Gastrocnemius medialis (tissue), 4 donors: Measurements from ENCODE around the gene ATP9B. TPM values are rescaled to one million over a fixed set of nuclear protein-coding genes. Genes with fewer than 3 reads are reported as not detected.

Source experiments
- ATAC-seq, 2 donors: fragments of 150-250 bp; one replicate each; pipeline ENCODE4 v1.9.1; 2016
- DNase-seq, 2 donors: peaks; one replicate each; pipeline ENCODE4 v3.0.0-alpha.2; 2019
- H3K27ac ChIP-seq, 4 donors: fragments of 200-600 bp; sonication (generic); 1 replicate in 1 of 4; 2 replicates in 3 of 4; pipeline ENCODE4 v1.5.1; 2016 to 2018; ENCODE audit warnings: mild to moderate bottlenecking in 2 of 4, moderate library complexity in 1 of 4
- H3K27me3 ChIP-seq, 3 donors: fragments of 200-600 bp; sonication (generic) in 2 of 3; 1 replicate in 1 of 3; 2 replicates in 2 of 3; pipeline versions ENCODE4 v1.5.1 to v1.6.0; 2016 to 2019; ENCODE audit warnings: mild to moderate bottlenecking in 1 of 3, moderate library complexity in 1 of 3
- H3K36me3 ChIP-seq, 2 donors: fragments of 200-600 bp; sonication (generic) in 1 of 2; one replicate each; pipeline ENCODE4 v1.5.1; 2017 to 2018
- H3K4me1 ChIP-seq, 2 donors: fragments of 200-600 bp; sonication (generic) in 1 of 2; one replicate each; pipeline ENCODE4 v1.5.1; 2016 to 2017; ENCODE audit warnings: mild to moderate bottlenecking in 2 of 2
- H3K4me3 ChIP-seq, 4 donors: fragments of 200-600 bp; sonication (generic) in 3 of 4; 1 replicate in 1 of 4; 2 replicates in 3 of 4; pipeline ENCODE4 v1.5.1; 2016 to 2019; ENCODE audit warnings: mild to moderate bottlenecking in 2 of 4
- H3K9me3 ChIP-seq, 3 donors: fragments of 200-600 bp; sonication (generic) in 2 of 3; 1 replicate in 1 of 3; 2 replicates in 2 of 3; pipeline ENCODE4 v1.5.1; 2016 to 2019
- POLR2A ChIP-seq, 2 donors: fragments of 450-650 bp; IDR thresholded peaks; one replicate each; pipeline ENCODE4 v1.6.1; 2017; ENCODE audit warnings: antibody characterized with exemption in 2 of 2, mild to moderate bottlenecking in 2 of 2, moderate library complexity in 2 of 2
- in situ Hi-C, 4 donors: fragments of 200-750 bp; cut with MboI; loops; one replicate each; pipeline versions ENCODE4 v1.15.0 to v1.8.0; 2017; ENCODE audit warnings: low sequenced_read_pairs in 4 of 4
- intact Hi-C: fragments of 100-400 bp; cut with DNase I; formaldehyde crosslinking; loops from one replicate; pipeline ENCODE4 v1.15.1; 2023; ENCODE audit warnings: low total_unique reads
- total RNA-seq, 4 donors: library from RNA; depleted of rRNA; stranded (reverse); fragments of >200 nt; gene quantifications; one replicate each; pipeline versions ENCODE4 v1.1.0 to v1.2.3, GENCODE V29; 2016
- TF ChIP-seq, protein P1 (sequence below), 5 experiments: fragments of 450-650 bp in 3 of 5; fragments of 200-600 bp in 2 of 5; sonication (generic) in 2 of 5; IDR thresholded peaks in 4 of 5; conservative IDR thresholded peaks in 1 of 5; 1 replicate in 4 of 5; 2 replicates in 1 of 5; pipeline ENCODE4 v1.5.1; 2016 to 2019; ENCODE audit warnings: antibody characterized with exemption in 5 of 5, mild to moderate bottlenecking in 3 of 5, moderate library complexity in 3 of 5

Gene ATP9B
- total RNA-seq, 4 donors from 2014 or later = 9.9 to 33.6 (median 18.6) TPM

DNA sequence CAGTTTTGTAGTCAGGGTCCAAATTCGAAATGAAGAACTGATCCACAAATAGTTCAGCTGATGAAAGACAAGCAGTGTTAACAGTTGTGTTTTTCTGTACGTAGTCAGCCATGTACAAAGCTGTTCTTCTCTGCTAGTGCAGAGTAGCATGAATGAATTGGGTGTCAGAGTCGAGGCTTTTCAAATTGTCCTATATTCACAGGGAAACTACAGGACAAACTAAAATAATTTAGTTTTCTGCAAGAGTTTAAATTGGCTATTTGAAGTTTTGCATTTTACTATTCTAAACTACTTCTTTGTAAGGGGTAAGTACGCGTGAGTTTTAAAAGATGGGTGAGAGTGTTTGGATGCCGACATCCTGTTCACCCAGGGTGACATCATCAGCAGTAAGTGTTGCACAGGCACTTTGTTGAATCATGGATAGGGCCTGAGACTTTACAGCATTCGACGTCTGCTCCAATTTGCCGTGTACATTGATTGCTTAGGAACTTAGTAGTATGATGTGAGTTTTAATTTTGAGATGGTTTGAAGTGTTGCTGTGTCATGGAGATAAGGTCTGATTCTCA lies 179.4 kb downstream of the ATP9B start:
- DNase-seq (no peak), ATAC-seq (no peak)
- H3K27me3 ChIP-seq = no peaks in the 10 kb centered on the region
- no peak for TF ChIP-seq POLR2A (IDR thresholded peaks at IDR 0.05)
- H3K27ac ChIP-seq = no peak overlapping the region
- no peaks in the 10 kb centered on the region for H3K36me3 ChIP-seq
- H3K9me3 ChIP-seq = no peaks in the 10 kb centered on the region
- H3K4me3 ChIP-seq = no peak overlapping the region
- intact Hi-C loops (loop anchor here (5.0 to 10.0 kb wide), 2 partner anchors 261 to 1344 kb away; no protein-coding TSS in a partner anchor), in situ Hi-C loops (loop anchor here in 2 of 4 donors (10.0 to 25.0 kb wide), 2 partner anchors 261 to 264 kb away; partner anchors contain the start of gene SALL3 (in 1 of the 2))
- H3K4me1 ChIP-seq = peaks cover 4% of the 10 kb centered on the region in 2 donors

DNA sequence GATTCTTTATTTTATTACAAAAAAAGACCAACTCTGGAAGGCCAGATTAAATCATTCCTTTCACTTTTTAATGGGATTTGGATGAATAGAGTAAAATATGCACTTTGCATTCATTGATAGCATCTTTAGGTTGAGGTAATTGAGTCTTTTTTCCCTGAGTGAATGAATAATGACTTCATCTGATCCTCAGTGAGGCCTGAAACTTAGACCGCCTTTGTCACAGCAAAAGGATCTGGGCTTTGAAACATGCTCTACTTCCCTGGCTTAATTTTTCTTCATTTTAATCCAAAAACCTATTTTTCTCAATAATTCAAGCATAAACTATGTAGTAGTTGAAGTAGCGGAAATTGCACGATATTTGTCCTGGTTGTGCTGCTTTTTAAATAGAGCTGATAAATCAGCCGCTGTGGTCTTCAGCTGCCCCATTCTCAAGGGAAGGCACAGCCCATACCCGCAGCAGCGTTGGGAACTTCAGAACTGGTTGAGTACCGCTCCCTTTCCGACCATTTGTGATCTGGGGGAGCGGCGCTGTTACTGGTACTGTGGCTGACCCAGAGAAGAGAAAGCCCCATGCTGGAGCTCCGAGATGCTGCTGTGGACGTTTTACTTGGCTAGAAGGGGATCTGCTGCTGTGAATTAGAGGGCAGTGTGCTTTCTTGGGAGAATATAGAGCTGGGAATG lies 181.2 kb downstream of the ATP9B start:
- Histone ChIP-seq H3K9me3 (no peaks in the 10 kb centered on the region), H3K4me1 (no peaks in the 10 kb centered on the region), H3K4me3 (no peak overlapping the region), H3K27me3 (no peaks in the 10 kb centered on the region), H3K27ac (no peak overlapping the region), H3K36me3 (no peaks in the 10 kb centered on the region)
- TF ChIP-seq, protein P1, sequence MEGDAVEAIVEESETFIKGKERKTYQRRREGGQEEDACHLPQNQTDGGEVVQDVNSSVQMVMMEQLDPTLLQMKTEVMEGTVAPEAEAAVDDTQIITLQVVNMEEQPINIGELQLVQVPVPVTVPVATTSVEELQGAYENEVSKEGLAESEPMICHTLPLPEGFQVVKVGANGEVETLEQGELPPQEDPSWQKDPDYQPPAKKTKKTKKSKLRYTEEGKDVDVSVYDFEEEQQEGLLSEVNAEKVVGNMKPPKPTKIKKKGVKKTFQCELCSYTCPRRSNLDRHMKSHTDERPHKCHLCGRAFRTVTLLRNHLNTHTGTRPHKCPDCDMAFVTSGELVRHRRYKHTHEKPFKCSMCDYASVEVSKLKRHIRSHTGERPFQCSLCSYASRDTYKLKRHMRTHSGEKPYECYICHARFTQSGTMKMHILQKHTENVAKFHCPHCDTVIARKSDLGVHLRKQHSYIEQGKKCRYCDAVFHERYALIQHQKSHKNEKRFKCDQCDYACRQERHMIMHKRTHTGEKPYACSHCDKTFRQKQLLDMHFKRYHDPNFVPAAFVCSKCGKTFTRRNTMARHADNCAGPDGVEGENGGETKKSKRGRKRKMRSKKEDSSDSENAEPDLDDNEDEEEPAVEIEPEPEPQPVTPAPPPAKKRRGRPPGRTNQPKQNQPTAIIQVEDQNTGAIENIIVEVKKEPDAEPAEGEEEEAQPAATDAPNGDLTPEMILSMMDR (IDR thresholded peaks at IDR 0.05 in 4 of 5, conservative IDR thresholded peaks at IDR 0.05 in 1 of 5) = no peak
- no peak for TF ChIP-seq POLR2A (IDR thresholded peaks at IDR 0.05)
- no peak for ATAC-seq
- in situ Hi-C loops = no loop called here
- intact Hi-C loops = no loop called here
- DNase-seq = no peak

DNA sequence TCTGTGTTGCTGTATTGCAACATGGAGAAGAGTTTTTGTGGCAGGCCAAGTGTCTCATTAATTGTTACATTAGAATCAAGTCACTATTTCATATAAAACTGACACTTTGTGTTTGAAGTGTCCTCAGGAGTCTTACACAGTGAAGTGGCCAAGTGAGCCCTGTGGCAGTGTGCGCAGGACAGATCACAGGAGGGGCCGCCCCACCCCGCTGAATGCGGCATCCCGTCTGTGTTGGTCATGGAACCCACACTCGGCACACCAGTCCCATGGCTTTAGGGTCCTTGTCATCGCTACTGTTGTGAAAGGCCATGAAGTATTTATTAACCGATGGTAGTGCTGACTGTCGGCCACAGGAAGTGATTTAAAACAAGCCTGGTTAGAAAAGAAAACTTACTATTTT lies 181.8 kb downstream of the ATP9B start:
- H3K27me3 ChIP-seq = no peaks in the 10 kb centered on the region
- no peaks in the 10 kb centered on the region for H3K36me3 ChIP-seq
- no peaks in the 10 kb centered on the region for H3K9me3 ChIP-seq
- no peak for ATAC-seq
- no peak overlapping the region for H3K27ac ChIP-seq
- DNase-seq = no peak
- H3K4me3 ChIP-seq = no peak overlapping the region
- in situ Hi-C loops = no loop called here
- H3K4me1 ChIP-seq = no peaks in the 10 kb centered on the region
- intact Hi-C loops = no loop called here
- TF ChIP-seq, protein P1 (IDR thresholded peaks at IDR 0.05 in 4 of 5, conservative IDR thresholded peaks at IDR 0.05 in 1 of 5) = no peak
- no peak for TF ChIP-seq POLR2A (IDR thresholded peaks at IDR 0.05)

DNA sequence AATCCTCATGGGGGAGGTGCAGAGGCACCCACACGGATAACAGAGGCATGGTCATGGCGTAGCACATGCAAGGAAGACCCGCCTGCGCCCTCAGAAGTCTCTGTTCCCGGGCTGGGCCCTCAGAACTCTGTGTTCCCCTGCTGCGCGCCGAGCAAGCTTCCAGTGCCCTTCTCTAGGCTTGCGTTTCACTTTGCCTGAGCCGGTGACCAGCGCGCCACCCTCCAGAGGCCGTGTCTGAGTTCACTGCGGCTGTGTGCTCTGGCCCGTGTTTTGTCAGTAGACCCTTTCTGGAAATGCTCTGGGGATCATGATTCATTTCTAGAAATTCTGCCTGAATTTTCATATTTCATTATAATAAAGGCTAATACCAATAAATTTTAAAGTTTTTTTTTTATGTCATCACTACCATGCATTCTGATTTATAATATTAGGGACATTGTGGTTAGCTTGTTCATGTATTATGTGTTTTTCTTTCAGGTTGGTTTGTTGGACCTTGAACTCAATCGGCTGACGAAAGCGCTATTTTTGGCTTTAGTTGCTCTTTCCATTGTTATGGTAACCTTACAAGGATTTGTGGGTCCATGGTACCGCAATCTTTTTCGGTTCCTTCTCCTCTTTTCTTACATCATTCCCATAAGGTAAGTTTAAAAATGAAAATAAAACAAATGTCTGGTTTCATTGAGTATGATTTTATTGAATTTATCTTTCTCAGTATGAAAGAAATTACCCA lies 183.9 kb downstream of the ATP9B start:
- H3K36me3 ChIP-seq = no peaks in the 10 kb centered on the region
- H3K27me3 ChIP-seq = no peaks in the 10 kb centered on the region
- in situ Hi-C loops (no loop called here), intact Hi-C loops (no loop called here)
- TF ChIP-seq, protein P1 (IDR thresholded peaks at IDR 0.05 in 4 of 5, conservative IDR thresholded peaks at IDR 0.05 in 1 of 5) = no peak
- no peak for TF ChIP-seq POLR2A (IDR thresholded peaks at IDR 0.05)
- no peak overlapping the region for H3K4me3 ChIP-seq
- H3K9me3 ChIP-seq = no peaks in the 10 kb centered on the region
- H3K4me1 ChIP-seq = no peaks in the 10 kb centered on the region
- DNase-seq = no peak
- ATAC-seq = no peak
- H3K27ac ChIP-seq = no peak overlapping the region

DNA sequence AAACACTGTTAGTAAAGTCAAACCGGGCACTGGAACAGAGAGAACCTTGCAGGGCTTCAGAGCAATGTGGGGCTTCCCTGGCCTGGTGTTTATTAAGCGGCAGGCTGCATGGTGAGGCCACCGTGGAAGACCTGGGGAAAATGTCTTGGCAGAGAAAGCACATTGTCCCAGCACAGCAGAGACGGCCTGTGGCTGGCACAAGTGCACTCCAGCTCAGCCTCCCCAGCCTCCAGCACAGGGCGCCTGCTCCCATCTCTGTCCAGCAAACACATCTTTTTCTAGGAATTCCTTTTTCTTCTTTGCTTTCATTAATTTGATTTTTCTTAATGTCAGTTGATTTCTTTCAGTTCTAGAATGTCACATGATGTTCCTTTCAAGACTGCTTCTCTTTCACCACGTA lies 188.3 kb downstream of the ATP9B start:
- H3K27ac ChIP-seq = no peak overlapping the region
- intact Hi-C loops = no loop called here
- no peak for ATAC-seq

More for the DNA sequence above, 188.3 kb downstream of the ATP9B start:
- no peaks in the 10 kb centered on the region for H3K4me1 ChIP-seq
- no peak for DNase-seq
- in situ Hi-C loops = no loop called here
- H3K36me3 ChIP-seq = no peaks in the 10 kb centered on the region
- H3K27me3 ChIP-seq = no peaks in the 10 kb centered on the region
- no peaks in the 10 kb centered on the region for H3K9me3 ChIP-seq
- H3K4me3 ChIP-seq = no peak overlapping the region
- TF ChIP-seq, protein P1 (IDR thresholded peaks at IDR 0.05 in 4 of 5, conservative IDR thresholded peaks at IDR 0.05 in 1 of 5) = no peak
- TF ChIP-seq POLR2A (IDR thresholded peaks at IDR 0.05) = no peak
